Left renal cortex interstitium (tissue), 4 donors: ENCODE results near the gene PEAR1. TPM values are rescaled to one million over a fixed set of nuclear protein-coding genes. Genes with fewer than 3 reads are reported as not detected.

ENCODE experiments used
- DNase-seq, 4 donors: peaks; one replicate each; pipeline ENCODE4 v3.0.0-alpha.2; 2013; ENCODE audit warnings: low read depth in 4 of 4, low spot score in 2 of 4, missing footprints in 1 of 4
- polyA plus RNA-seq, 4 donors: library from polyadenylated mRNA; unstranded; fragments of 120-200 nt; gene quantifications; one replicate each; pipeline ENCODE4 v1.2.1, GENCODE V29; 2013; ENCODE audit not compliant: insufficient read length in 4 of 4

PEAR1 gene
- polyA plus RNA-seq, 4 donors = 18.2 to 25.5 (median 22.6) TPM

GRCh38 chr1:156933136-156933535 lies 39.6 kb downstream of the PEAR1 start:
- DNase-seq = no peak

- DNase-seq = no peak
Measured at GRCh38 chr1:156935505-156936128, 42.1 kb downstream of the PEAR1 start.

GRCh38 chr1:156936191-156936590 lies 42.7 kb downstream of the PEAR1 start:
- DNase-seq = no peak

DNA sequence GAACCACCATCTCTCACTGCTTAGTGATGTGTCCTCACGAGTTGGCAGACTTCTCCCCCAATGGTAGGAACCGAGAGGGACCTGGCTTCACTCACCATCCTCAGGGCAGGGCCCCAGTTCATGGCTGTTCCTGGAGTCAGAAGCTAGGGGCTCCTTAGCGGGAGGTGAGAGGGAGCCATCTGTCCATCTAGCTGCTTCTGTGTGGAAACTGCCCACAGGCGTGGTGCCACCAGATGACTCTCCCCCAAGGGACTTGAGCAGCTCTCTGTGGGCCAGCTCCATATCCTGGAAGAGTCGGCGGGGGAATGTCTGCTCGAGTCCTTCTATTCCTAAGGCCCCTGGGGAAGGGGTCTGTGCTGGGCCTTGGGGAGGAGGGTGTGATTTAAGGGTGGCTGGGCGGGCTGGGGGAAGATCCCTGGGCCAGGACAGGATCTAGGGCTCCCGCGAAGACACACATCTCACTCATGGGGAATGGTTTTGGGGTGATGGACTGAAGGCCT lies 43.3 kb downstream of the PEAR1 start:
- no peak for DNase-seq

GRCh38 chr1:156937883-156938282 lies 44.4 kb downstream of the PEAR1 start:
- DNase-seq = no peak

DNA sequence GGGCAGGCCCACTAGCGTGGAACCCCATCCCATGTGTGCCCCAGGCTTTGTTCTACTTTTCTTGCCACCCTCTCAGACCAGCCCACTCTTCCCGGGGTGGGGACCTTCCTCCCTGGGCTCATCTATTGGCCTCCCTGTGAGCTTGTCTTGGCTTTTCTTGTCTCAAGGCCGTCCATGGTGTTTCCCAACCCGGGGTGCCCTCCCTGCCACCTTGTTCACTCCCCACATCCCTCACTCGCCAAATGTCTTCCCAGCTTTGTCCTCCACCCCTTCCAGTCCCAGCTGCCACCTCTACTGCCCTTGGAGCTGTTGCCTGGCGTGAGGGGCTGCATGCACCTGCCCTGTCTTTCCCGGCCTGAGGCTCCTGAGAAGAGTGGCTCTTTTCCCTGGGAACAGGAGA lies 45.3 kb downstream of the PEAR1 start:
- no peak for DNase-seq

DNA sequence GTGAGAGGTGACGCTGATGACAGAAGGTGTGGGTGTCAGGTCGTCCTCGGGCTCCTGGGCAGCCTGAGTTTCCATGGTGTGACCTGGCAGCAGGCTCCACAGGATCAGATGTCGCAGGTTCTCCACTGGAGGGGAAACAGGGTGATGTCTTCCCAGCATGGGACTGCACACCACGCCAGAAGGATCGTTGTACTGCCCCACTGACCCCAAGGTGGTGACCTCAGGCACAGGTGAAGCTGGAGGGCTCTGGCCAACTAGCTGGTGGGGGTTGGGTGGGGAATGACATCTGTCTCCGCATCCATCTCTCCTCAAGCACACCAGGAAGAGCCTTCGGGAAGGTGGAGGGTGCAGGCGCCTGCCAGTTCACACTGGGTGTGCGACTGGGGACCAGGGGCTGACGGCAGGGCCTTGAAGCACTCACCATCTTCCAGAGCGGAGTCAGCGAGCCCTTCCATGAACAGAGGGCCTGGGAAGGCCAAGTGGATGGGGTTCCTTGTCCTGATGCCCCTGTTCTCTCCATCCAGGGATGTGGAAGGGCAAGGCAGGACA lies 46.3 kb downstream of the PEAR1 start:
- DNase-seq = no peak

DNA sequence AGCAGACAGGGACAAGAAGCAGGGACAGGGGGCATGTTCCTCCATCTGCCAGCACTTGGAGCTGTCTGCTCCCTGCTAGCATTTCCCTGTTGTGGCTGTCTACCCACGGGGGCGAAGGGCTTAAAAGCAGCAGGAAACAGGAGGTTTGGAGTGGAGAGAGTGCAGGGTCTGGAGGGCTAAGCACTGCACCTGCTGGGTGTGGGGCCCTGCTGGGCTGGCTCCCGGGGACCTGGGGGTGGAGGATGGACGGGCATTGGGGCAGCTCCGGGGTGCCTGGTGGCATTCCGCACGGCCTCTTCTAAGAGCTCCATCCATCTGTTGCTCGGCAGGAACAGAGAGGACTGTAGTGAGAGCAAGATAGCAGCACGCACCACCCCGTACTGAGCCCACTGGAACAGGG lies 48.2 kb downstream of the PEAR1 start:
- DNase-seq = no peak

DNA sequence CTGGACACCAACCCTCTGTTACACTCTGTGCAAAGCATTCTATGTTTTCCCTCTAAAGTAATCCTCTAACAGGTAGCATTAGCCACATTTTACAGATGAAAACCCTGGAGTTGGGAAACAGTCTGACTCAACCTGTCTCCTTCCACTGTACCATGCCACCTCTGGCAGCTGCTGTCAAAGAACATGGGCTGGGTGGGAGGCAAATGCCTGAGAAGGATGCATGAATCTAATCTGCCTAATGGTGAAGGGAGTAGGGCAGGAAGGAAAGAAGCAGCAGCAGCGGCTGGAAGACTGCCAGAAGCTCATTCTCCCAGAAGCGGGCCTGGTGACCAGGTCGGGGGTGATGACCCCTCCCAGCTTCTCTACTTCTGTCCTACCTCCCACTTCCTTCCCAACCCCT lies 48.7 kb downstream of the PEAR1 start:
- DNase-seq = no peak

GRCh38 chr1:156942576-156942975 lies 49.1 kb downstream of the PEAR1 start:
- no peak for DNase-seq

DNA sequence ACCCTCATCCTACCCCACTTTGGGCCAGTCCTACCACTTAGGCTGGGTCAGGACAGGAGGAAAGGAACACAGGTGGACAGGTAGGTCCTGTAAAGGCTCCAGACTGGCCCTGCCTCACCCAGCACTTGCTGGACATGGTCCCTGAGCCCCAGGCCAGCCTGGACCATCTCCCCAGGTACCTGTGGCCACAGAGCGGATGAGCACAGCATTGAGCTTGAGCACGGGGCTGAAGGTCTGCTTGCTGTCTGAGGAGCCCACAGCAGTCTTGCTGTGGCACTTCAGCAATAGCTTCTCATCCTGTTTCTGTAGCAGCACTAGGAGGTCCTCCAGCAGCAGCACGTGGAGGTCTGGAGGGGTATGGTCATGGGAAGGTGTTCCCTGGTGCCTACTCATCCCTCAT lies 50.2 kb downstream of the PEAR1 start:
- DNase-seq = no peak

DNA sequence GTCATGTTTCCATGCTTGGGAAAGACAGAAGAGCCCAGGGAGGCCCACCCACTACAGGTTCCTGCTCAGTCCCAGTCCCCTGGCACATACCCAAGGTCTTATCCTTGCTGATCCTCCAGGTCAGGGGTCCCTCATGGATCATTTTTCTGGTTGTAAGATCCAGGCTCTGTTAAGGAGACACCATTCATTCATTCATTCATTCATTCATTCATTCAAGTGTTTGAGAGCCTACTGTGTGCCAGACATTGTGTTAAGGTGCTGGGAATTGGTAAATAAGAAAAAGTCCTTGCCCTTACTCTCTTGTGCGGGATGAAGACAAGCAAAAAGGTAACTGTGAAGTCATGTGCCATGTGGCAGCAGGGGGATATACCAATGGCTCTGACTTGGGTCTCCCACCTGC lies 50.8 kb downstream of the PEAR1 start:
- no peak for DNase-seq

GRCh38 chr1:156944848-156945247 lies 51.3 kb downstream of the PEAR1 start:
- no peak for DNase-seq

DNA sequence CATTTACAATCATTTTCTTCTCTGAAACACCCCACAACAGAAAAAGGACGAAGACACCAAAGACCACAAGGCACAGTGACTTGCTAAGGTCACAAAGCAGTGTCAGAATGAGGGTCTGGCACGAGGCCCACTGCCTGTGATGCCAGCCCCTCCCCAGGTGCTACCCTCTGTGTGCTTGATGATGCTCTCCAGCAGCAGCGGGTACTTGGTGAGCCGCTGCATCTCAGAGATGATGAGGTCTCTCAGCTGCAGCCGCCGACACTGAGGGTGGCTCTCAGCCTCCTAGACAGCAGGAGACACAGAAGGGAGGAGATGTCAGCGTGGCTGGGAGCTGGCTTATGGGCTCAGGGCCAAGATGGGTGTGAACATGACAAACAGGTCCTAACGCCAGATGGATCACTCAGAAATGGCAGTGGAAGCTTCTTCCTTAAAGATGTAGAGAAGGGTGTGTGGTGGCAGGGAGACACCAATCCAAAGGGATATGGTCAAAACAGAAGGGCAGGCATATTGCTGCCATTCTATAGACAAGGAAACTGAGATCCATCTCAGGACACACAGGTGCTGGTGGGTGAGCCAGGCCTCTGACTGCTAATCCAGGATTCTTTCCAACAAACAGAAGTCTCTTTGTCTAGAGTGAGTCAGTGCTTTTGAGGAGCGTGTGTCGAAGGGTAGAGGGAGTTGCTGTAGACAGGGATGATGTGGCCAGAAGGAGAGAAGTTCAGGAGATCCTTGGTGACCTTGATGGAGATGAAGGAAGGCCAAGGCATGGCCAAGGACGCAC lies 52.6 kb downstream of the PEAR1 start:
- DNase-seq = no peak

GRCh38 chr1:156947127-156947526 lies 53.6 kb downstream of the PEAR1 start:
- DNase-seq = no peak

GRCh38 chr1:156947818-156948525 lies 54.5 kb downstream of the PEAR1 start:
- no peak for DNase-seq

DNA sequence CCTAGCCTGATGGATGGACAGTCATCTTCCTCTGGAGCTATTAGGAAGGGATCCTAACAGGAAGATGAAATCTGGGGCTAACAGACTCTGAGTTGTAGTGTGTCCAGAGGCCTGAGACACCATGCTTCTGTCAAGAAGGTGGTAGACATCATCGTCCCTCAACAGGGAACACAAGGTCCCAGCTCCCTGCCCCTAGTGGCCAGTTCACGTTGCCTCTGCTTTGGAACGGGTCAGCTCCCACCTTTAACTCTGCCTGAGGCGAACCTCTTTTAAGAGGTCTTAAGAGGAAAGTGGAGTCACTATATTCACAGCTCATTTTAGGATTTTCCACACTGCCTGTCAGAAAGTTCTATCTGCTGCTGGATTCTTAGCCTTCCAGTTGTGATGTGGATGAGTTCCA lies 55.2 kb downstream of the PEAR1 start:
- no peak for DNase-seq

- DNase-seq = no peak
Measured at GRCh38 chr1:156949127-156949526, 55.6 kb downstream of the PEAR1 start.

DNA sequence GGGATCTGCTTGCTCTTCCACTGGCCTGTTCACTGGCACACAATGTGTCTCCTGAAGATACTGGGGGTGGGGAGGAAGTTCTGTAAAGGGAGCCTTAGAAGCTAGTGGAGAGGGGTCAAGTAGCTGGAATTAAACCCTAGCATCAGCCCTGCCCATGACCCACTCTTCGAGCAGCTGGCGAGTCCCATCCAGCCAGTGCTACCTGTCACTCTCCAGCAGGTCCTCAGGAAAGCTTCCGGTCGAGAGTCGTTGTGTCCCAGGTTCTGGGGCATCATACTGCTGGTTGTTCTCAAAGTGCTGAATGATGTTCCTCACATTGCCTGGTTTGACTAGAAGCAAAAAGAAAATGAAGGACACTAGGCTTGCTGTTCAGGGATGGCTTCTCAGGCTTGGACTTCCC lies 57.9 kb downstream of the PEAR1 start:
- no peak for DNase-seq

DNA sequence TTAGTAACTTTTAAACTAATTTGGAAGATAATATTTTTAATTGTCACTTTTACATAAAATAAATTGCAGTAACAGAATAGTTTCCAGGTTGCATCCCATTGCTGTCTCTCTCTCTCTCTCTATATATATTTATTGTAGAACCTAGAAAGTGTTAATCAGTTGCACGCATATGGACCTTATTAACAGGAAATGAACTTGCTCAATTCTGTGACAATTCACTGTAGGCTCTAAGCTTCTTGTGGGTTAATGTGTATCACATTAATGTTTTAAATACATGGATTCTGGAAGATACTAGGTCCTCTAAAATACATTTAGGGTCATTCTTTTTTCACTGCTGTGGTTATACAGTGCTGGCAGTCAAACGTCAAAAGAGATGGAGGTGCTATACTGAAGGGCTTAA lies 60.1 kb downstream of the PEAR1 start:
- DNase-seq = no peak

- DNase-seq = no peak
Measured at GRCh38 chr1:156956333-156956732, 62.8 kb downstream of the PEAR1 start.
